C4-2B (cell line): ENCODE measurements around the gene TIMM10B.
A peak's percentile ranks its signal among the peaks of the same experiment; 100 is the strongest.

Experiments used
- H3K27ac ChIP-seq: fragments of 450-650 bp; 2 replicates; pipeline ENCODE4 v1.5.1; 2017
- ZFX ChIP-seq: fragments of 450-650 bp; IDR thresholded peaks from 2 replicates; pipeline ENCODE4 v1.6.1; 2017
- TF ChIP-seq, protein P1 (sequence below): fragments of 450-650 bp; conservative IDR thresholded peaks from 2 replicates; pipeline ENCODE4 v1.5.1; 2017; ENCODE audit warnings: mild to moderate bottlenecking

Gene TIMM10B

DNA sequence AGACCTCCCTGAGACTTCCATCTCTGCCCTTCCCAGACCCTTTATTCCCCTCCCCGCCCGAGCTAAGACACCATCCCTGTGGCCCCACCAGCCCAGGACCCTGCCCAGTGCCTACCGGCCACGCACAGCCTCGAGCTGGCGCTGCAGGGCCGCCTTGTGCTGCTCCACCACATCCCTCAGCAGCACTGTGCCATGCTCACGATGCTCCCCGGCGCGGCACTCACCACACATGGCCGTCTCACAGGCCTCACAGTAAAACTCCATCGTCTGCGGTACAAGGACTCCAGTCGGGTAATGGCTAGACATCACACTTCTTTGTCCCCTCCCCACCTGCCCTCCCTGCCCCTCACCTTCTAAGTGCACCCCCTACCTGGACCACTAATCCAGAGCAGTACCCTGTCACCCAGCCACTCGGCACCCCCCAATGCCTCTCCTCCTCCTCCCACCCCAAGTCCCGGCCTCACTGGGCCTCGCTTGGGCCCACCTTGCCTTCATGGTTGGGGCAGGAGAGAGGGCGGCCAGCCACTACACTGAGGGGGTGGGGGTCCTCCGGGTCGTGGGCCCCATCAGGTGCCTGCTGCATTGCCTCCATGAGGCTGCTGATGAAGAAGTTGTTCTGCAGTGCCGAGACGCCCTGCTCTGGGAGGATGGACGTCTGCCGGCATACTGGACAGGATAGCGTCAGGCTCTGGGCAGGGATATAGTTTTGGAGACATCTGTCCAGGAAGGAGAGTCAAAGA is 23.6 kb upstream of the TIMM10B start:
- H3K27ac ChIP-seq = no peak overlapping the region
- TF ChIP-seq ZFX = no peak
- TF ChIP-seq, protein P1, sequence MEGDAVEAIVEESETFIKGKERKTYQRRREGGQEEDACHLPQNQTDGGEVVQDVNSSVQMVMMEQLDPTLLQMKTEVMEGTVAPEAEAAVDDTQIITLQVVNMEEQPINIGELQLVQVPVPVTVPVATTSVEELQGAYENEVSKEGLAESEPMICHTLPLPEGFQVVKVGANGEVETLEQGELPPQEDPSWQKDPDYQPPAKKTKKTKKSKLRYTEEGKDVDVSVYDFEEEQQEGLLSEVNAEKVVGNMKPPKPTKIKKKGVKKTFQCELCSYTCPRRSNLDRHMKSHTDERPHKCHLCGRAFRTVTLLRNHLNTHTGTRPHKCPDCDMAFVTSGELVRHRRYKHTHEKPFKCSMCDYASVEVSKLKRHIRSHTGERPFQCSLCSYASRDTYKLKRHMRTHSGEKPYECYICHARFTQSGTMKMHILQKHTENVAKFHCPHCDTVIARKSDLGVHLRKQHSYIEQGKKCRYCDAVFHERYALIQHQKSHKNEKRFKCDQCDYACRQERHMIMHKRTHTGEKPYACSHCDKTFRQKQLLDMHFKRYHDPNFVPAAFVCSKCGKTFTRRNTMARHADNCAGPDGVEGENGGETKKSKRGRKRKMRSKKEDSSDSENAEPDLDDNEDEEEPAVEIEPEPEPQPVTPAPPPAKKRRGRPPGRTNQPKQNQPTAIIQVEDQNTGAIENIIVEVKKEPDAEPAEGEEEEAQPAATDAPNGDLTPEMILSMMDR = no peak

DNA sequence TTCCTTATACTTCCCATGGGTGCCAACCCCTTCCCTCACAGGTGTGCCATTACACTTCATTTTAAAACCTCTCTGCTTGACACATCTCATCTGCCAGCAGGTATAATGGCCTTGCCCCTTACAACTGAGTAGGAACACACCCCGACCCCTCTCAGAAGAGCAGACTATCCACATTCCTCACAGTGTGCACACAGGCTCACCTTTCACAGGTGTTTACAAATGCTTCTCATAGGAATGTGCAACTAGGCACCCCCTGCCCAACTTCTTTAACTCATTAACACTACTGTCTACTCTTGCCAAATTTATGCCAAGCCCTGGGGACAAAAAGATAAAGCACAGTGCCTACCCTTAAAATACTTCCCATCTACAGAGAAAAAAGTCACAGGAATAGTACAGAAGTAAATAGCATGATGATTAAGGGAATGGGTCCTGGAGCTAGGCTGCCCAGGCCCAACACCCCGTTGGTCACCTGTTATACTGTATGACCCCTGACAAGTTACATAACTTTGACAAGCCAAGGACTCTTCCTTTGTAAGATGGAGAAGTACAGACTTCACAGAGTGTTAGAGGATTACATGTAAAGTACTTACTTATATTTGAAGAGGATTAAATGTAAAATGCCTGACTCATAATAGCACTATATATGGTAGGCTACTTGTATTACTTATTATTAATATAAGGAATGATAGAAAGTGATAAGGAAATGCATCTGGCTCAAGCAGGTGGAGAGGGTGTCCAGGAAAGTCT is 22.8 kb upstream of the TIMM10B start:
- no peak for TF ChIP-seq ZFX
- TF ChIP-seq, protein P1 = no peak

DNA sequence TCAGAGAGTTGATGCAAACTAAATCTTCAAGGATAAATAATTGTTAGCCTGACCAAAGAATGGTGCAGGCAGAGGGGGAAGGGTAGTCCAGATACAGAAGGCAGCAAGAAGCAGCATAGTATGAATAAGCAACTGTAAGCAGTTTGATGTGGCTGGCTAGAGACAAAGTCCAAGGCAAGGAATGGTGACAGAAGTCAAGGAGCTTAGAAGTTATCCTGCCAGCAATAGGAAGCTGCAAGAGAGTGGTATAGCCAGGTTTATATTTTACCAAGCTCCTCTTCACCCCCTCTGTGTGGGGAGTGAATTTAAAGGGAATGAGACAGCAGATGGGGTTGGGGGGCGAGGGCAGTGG is 22.2 kb upstream of the TIMM10B start:
- TF ChIP-seq ZFX = no peak
- TF ChIP-seq, protein P1 = no peak
- H3K27ac ChIP-seq = no peak overlapping the region

More for the DNA sequence above, 22.8 kb upstream of the TIMM10B start:
- no peak overlapping the region for H3K27ac ChIP-seq

DNA sequence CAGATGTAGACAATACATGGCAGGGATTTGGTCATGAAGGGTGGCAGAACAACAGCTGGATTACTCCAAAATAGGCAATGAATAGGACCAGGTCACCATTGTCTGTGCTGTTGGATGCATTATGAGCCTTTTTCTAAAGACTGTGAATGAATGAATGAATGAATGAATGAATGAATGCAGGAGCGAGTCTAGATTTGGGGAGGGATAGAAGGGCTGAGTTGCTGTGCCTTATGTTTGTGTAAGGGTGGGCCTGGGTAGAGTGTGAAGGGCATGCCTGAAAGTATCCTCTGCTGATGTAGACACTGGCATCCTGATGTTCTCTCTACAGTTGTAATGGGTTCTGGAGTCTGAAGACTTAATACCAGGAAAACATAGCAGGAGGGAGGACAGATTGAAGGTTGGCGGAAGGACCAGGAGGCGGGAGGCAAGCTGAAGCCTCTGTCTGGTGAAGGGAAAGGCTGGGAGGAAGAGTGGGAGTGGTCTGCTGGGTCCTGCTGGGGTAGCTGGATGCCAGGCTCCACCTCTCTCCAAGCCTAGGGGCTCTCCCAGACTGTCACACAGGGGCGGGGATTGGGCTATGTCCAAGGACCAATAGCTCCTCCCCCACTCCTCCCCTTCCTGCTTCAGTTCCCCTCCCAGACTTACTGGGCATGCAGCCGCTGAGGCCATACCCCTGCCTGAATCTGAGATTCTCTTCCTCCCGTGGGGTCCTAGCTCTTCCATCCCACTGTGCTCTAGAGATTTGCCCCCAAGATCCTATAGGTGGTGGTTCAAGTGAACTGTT is 12.4 kb upstream of the TIMM10B start:
- no peak overlapping the region for H3K27ac ChIP-seq
- TF ChIP-seq, protein P1 = no peak
- TF ChIP-seq ZFX = no peak

DNA sequence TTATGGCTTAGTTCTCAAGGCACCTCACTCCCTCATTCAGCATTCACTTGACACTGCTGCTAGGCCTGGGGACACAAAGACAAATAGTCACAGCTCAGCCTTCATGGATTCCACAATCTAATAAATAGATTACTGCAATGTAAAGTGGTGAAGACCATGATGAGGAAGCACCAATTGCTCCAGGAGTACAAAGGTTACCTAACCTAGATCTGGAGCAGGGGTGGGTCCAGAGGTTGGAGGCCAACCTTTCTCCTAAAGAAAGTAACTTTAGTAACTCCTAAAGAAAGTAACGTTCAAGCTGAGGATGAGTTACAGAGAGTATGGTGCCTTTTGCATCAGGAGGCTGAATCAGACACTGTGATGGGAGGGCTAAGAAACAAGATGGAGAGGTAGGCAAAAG is 11.7 kb upstream of the TIMM10B start:
- no peak for TF ChIP-seq ZFX
- TF ChIP-seq, protein P1 = no peak
- no peak overlapping the region for H3K27ac ChIP-seq

DNA sequence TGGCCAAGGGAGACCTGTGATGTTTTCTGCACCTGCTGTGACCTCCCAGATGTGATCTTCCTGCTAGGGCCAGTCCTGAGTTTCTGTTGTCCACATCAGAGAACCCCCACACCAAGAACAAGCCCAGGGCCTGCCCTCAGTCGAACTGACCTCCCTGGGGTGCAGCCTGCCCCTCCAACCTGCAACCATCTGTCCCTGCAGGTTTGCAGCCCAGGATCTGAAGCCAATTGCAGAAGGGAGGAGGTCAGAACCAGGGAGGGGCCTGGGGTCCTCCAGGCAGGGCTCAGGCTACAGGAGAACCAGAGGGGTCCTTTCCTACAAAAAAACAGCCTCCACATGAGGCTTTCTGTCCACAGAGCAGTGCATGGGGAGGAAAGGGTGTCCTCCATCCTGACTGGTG is 8.4 kb upstream of the TIMM10B start:
- no peak for TF ChIP-seq ZFX
- TF ChIP-seq, protein P1 = no peak
- peak overlapping the region; percentile 99 for H3K27ac ChIP-seq
